GM19324 (cell line): ENCODE data around the gene ZNF780A.
A peak's percentile ranks its signal among the peaks of the same experiment; 100 is the strongest.
"Not testable (repeated sequence)": the region's sequence is repeated elsewhere in the genome, so short reads cannot be mapped to it uniquely, and the experiment has no call there.

Experiments
- ATAC-seq: cut with Tn5 transposase; IDR thresholded peaks from one replicate; pipeline ENCODE4 v1.9.1; 2021; ENCODE audit warnings: mild to moderate bottlenecking, moderate library complexity; ENCODE audit not compliant: unreplicated experiment, low FRiP score

Gene ZNF780A

DNA sequence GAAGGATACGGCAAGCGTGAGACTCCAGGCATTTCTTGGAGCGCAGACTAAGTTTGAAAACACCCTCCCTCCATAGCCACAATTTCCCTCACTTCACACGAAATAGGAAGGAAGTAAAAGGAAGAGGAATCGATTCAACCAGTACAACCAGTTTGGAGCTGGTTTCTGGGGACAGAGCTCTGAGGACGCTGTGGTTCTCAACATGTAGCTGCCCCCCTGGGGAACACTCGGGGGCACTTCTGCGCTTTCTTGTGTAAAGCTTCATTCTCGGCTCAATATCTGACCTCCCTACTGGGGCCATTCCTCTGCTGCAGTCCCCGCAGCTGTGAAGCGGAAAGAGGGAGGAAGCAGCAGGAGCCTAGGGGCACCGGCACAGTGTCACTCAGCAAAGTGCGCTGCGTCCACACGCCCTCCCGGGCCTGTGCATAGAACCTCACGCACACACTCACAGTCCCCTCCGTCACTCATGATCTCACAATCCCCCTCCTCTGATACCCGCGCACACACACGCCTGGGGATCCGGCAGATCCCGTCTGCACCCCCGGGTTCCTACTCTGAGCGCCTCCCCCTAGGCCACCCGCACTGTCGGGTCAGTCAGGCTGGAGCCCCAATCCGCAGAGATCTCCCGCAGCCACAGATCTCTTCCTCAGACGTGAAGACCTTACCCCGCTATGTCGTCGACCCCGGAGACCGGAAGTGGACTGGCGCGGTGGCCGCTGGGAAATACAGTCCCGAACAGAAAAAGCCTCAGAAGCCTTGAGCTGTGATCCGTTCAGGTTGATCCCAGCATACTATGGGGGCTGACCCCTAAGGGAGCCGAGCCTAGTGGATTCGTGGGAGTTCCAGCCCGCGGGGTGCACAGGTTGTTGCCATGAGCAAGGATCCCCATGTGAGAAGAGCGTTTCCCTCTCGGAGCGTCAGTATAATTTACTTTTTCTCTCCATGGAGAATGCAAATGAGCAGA is at the start of gene ZNF780A:
ZNF780A (minus strand) TSS at position 703 of the 964 bp plus-strand sequence. CDS start 6,190 bp downstream, outside the sequence.
- peak; percentile 68 for ATAC-seq

DNA sequence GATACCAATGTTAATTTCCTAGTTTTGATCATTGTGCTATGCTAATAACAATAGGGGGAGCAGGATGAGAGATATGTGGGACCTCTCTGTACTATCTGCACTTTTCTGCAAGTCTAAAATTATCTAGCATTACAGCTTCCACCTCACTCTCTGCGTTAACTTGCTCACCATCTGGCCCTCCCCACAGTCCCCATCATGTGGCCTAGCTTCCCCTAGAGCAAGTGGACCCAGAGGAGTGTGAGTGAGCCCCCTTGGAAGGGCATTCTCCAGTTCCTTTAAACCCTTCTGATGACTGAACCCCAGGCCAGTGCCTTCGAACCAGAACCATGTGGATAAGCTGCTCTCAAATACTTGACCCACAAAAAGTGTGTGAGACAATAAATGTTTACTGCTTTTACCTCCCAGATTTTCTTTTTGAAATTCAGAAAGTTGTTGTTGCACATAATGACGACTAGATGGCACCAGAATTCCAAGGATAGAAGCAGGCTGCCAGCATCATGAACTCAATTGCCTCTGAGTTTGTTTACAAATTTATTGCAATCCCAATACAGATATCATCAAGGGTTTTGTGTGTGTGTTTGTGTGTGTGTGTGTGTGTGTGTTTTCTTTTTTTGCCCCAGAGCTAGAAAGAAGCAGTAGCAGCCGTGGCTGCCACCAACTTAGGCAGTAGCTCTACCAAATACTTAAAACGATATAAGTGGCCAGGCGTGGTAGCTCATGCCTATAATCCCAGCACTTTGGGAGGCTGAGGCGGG is 49.0 kb upstream of the ZNF780A start:
- ATAC-seq: no peak

DNA sequence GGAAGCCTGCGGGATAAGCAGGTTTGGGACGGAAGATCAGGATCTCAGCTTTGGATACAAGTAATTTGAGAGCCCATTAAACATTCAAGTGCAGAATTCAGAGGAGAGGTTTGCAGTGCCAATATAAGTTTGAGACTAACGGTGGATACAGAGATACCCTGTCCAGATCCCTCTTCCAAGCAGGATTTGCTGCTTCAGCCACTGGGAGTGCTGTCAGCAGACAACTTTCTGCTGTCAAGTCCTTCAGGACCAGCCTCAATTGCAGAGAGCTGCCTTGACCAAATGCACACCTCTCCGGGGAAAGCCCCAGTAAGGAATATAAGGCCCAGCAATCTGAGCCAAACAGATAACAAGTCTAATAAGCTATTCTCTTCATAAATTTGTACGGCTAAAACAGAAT is 46.1 kb upstream of the ZNF780A start:
- ATAC-seq: no peak

DNA sequence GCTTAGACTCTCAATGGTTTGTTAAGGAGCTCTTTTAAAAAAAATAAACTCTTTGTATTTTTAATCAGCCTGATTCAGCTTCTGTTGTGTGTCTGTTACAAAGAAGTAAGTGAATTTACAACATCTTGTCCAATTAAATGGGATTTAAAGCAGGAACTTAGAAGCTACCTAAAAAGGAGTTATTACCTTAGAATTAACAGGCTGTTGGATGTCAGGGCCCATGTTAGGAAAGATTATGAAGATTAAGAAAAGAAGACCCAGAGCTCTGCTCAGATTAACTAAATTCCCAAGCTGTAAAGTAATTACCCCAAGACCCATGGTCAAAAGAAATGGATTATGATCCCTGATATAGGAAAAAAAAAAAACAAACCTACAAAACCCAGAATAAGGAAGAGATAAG is 44.1 kb upstream of the ZNF780A start:
- ATAC-seq: no peak

DNA sequence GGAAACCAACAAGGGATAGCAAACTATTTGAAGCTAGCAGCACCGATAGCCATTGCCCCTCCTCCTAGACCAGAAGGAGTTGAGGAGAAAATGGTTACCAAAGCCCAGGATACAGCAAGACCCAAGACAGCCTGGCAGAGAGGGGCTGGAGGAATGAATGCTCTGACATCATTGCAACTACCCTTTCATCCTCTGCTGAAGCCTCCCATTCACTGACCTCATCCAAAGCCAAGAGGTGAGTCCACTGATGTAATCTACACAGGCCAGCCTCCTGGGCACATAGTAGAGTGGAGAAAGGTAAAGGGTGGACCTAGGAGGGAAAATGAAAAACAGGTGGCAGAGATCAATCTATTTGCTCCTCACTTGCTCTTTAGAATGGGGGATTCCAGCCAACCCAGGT is 42.7 kb upstream of the ZNF780A start:
- no peak for ATAC-seq

DNA sequence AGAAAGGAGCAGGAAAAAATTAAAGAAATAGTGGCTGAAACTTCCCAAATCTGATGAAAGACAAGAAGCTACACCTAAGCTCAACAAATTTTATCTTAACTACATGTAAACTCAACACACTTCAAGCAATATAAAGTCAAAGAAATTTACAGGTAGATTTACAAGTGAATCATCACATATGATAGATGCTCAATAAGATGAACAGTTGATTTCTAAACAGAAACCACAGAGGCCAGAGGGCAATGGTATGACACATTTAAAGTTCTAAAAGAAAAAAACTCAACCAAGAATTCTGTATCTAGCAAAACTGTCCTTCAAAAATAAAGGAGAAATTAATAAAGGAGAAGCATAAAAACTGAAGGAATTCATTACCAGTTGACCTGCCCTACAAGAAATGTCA is 39.3 kb upstream of the ZNF780A start:
- ATAC-seq: no peak

DNA sequence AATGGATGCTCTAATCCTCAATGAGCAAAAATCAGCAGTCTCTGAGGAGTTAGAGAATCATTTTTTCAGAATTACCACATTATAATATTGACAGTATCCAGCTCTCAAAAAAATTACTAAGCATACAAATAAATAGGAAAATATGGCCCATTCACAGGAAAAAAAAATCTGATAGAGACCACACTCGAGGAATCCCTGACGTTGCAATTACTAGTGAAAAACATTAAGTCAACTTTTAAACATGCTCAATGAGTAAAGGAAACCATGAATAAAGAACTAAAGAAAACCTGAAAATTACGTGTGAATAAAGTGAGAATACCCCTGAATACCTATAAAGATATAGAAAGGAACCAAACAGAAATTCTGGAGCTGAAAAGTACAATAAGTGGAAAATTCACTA is 38.7 kb upstream of the ZNF780A start:
- ATAC-seq: no peak

DNA sequence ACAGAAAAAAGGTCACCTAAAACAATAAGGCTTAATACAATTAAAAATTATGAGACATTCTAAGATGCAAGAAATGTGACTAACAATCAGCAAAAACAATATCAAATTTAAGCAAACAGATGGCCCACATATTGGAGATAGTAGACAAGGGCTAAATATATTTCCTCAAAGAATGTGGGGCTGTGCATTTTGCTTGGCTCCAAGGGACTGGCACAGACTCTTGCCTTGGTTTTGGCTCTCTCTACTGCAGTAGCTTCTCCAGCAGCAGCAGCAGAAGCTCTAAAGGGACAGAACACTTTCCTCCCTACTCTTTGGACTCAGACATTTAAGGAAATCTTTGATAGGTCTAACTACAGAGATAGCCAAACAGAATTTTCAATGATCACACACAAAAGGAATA is 38.2 kb upstream of the ZNF780A start:
- no peak for ATAC-seq

DNA sequence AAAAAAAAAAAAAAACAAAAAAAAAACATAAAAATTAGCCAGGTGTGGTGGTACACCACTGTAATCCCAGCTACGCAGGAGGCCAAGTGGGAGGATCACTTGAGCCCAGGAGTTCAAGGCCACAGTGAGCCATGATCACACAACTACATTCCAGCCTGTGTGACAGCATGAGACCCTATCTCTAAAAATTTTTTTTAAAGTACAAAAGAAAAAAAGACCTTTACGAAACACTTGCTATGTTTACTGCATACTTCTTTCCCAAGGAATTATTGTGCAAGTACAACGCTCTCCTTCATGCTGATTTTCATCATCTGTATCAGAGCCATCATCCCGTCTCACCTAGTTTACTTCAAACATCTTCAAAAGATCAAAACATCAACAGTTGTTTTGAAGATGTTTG is 28.6 kb upstream of the ZNF780A start:
- ATAC-seq: no peak

DNA sequence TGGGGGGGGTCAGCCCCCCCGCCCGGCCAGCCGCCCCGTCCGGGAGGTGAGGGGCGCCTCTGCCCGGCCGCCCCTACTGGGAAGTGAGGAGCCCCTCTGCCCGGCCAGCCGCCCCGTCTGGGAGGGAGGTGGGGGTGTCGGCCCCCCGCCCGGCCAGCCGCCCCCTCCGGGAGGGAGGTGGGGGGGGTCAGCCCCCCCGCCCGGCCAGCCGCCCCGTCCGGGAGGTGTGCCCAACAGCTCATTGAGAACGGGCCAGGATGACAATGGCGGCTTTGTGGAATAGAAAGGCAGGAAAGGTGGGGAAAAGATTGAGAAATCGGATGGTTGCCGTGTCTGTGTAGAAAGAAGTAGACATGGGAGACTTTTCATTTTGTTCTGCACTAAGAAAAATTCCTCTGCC is 27.9 kb upstream of the ZNF780A start:
- not testable (repeated sequence) for ATAC-seq

DNA sequence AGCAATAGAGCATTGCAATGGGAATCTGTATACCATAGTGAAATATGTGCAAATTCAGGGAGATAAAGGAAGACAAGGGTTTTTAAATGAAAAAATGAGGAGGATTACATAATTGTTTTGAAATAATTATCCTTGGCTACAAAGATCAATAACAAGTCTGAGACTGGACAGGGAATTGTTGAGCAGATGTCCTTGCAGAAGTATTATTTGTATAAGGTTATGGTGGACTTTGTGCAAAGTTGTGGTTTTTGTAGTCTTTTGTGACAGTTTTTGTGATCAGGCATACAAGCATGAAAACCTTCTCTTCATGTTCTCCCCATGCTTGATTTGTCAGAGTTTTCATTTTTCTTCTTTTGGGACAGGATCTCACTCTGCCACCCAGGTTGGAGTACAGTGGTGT is 25.3 kb upstream of the ZNF780A start:
- ATAC-seq: no peak

DNA sequence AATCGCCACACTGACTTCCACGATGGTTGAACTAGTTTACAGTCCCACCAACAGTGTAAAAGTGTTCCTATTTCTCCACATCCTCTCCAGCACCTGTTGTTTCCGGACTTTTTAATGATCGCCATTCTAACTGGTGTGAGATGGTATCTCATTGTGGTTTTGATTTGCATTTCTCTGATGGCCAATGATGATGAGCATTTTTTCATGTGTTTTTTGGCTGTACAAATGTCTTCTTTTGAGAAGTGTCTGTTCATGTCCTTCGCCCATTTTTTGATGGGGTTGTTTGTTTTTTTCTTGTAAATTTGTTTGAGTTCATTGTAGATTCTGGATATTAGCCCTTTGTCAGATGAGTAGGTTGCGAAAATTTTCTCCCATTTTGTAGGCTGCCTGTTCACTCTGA is 23.4 kb upstream of the ZNF780A start:
- ATAC-seq: not testable (repeated sequence)

DNA sequence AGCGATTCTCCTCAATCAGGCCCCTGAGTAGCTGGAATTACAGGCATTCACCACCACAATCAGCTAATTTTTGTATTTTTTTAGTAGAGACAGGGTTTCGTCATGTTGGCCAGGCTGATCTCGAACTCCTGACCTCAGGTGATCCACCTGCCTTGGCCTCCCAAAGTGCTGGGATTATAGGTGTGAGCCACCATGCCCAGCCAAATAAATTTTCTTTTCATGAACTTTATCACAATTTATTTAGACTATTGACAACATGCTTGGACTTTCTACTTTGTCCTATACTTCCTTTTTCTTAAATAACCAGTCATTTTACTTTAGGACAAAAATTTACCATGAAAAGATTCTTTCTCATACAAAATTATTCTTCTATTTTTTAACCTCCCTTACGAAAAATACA is 21.5 kb upstream of the ZNF780A start:
- not testable (repeated sequence) for ATAC-seq

DNA sequence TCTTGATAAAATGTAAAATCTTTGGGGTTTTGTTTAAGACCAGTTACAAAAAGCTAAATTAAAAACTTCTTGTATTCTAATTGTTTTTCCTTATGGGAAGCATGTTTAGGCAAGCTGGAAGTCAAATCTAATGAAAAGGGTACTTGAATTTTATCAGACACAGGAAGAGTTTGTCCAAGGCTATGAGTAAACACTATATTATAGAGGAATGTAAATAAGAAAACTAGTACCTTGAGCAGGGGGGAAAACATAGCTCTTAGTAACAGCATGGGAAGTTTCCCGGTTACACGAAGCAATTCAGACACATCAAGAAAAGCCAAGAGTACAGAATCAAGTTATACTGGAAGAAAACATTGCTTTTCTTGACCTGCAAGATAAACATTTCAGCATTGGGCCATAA is 19.8 kb upstream of the ZNF780A start:
- ATAC-seq: no peak

DNA sequence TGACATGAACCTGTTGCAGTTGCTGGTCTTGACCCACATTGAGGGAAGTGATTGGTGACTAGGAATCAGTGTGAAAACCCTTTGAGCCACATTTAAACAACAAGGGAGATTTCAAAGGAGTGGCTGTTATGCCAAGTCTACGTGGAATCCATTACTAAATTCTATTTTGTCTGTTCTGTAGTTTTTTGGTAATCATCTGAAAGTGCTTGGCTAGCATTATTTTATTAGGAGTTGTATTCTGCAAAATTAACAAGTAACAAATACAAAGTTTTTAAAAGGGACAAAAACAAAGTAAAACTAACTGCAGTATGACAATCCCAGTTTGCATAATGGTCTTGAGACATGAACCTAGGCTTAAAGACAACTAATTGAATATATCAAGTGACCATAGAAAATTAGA is 14.0 kb upstream of the ZNF780A start:
- ATAC-seq: no peak

DNA sequence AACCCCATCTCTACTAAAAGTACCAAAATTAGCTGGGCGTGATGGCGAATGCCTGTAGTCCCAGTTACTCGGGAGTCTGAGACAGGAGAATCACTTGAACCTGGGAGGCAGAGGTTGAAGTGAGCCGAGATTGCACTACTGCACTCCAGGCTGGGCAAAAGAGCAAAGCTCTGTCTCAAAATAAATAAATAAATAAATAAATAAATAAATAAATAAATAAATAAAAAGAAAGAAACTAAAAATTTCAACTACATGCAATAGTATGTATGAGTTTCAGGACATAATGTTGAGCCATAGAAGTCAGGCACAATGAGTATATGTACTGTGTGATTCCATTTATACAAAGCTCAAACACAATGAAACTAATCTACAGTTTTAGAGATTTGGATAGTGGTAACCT is 12.9 kb upstream of the ZNF780A start:
- no peak for ATAC-seq

DNA sequence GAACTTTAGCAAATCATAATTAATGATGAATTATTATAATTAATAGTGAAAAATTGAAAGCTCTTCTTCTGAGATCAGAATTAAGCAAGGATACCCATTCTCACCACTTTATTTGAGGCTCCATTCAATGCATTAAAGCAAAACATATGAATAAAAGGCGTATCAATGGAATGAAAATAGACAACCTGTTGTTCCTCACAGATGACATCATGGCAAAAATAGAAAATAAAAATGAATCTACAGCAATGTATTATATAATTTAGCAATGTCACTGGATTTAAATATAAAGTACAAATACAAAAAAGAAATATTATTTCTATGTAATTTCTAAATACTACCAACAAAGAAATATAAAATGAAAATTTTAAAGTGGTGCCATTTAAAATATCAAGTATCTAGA is 11.1 kb upstream of the ZNF780A start:
- no peak for ATAC-seq

DNA sequence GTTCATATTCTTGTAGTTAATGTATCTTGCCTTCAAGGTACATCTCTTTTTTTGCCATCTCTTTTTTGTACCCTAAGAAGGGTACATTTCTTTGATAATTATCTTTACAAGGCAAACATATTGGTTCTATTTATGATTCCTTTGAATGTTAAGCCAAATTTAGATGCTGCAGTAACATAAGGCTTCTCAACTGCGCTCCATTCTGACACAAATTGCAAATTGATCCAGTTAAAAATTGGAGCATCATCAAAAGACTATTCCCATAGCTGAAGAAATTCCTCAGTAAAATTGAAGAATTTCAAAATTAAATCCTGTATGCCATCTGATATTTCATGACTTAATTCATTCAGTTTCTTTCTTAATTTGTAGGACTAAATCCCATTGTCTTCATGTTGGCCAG is 2.7 kb upstream of the ZNF780A start:
- no peak for ATAC-seq

DNA sequence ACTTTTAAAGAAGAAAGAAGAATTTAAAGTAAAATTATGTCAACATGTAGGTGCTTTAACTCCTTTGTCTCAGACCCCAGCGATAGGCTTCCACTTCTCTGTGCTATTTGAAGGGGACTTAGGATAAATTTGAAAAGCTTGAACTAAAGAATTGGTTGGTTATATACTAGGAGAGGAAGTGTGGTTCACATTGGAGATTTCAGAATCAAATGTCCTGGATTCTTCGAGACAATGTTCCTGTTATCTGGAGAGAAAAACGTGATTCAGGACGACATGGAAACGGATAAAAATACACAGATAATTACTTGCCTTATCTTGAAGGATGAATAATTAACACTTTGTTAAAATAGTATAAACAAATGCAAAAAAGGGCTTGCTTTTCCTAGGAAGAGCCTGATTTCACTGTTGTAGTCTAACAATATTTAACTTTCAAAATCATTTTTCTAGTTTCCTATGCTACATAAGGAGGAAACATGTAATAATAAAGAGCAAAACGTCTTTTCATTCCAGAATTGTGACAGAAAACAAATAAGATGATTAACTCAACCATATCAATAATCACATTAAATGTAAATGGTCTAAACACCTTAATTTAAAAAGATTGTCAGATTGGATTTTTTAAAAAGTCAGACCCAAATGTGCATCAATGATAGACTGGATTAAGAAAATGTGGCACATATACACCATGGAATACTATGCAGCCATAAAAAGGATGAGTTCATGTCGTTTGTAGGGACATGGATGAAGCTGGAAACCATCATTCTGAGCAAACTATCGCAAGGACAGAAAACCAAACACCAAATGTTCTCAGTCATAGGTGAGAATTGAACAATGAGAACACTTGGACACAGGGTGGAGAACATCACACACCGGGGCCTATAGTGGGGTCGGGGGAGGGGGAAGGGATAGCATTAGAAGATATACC is 724 bp upstream of the ZNF780A start:
- ATAC-seq: no peak

DNA sequence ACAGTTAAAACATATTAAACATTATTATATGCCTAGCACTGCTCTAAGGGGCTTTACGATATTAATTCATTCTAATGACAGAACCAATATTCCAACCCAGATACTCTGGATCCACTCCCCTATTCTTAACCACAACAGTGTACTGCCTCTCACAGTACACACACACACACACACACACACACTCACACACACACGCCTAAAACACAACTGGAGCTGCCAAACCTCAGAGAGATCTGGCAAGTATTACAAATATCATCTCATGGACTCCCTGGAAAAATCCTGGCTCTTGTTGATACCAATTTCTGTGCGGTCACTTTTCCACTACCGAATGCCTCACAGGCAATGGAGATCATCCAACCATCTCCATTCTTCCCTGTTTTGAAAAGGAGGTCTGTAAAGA is 1.3 kb downstream of the ZNF780A start:
- ATAC-seq: no peak
